H1 (cell line): ENCODE results near the gene ASIC2. TPM values are rescaled to one million over a fixed set of nuclear protein-coding genes. Genes with fewer than 3 reads are reported as not detected.

ENCODE experiments used
- BACH1 ChIP-seq: IDR thresholded peaks from 2 replicates; pipeline ENCODE4 v1.6.1; 2012; ENCODE audit warnings: low read length, improper control_type of control experiment
- RXRA ChIP-seq: IDR thresholded peaks from 2 replicates; pipeline ENCODE4 v1.6.1; 2011; ENCODE audit warnings: low read depth, mild to moderate bottlenecking, low read length, moderate library complexity; ENCODE audit not compliant: insufficient read depth
- TCF12 ChIP-seq: IDR thresholded peaks from 2 replicates; pipeline ENCODE4 v1.6.1; 2011; ENCODE audit warnings: low read depth, mild to moderate bottlenecking, low read length
- polyA plus RNA-seq, 7 experiments: library from polyadenylated mRNA; depleted of rRNA in 3 of 7; stranded (reverse) in 5 of 7; unstranded in 2 of 7; fragments of >200 nt in 5 of 7; fragments of 200-250 nt in 2 of 7; gene quantifications; 1 replicate in 5 of 7; 2 replicates in 1 of 7; 4 replicates in 1 of 7; pipeline versions ENCODE4 v1.2.1 to v1.2.3, GENCODE V29; 2011 to 2013; ENCODE audit warnings: missing spikeins in 2 of 7, mixed read lengths in 2 of 7
- total RNA-seq: library from RNA; stranded (reverse); fragmentation: NEBNext Ultra II Directional; extraction: Animal tissue kit (Norgen Biotek cat#: 25700); gene quantifications from 2 replicates; pipeline ENCODE4 v1.2.1, GENCODE V29; 2021

The ASIC2 gene
- total and polyA plus RNA-seq, 2 of the 8 experiments (the other 6 are each of a cell fraction or from before 2014, with no cell fraction given) = 0.86 to 1.2 TPM

GRCh38 chr17:33199571-33200510 lies 93.3 kb downstream of the ASIC2 start (continued):
- TF ChIP-seq RXRA (no peak), BACH1 (no peak), TCF12 (no peak)
